Measurements from ENCODE around the gene MAZ.
"Not testable (repeated sequence)": the region's sequence is repeated elsewhere in the genome, so short reads cannot be mapped to it uniquely, and the experiment has no call there.

Gene MAZ

GRCh38 chr16:29806099-29806579, at the start of gene MAZ:
MAZ (plus strand) TSS chr16:29806529; CDS start chr16:29806702, 173 bp downstream.
- DNase-seq: no peak

- DNase-seq: no peak
Measured at GRCh38 chr16:29756654-29757053, 49.7 kb upstream of the MAZ start.

DNA sequence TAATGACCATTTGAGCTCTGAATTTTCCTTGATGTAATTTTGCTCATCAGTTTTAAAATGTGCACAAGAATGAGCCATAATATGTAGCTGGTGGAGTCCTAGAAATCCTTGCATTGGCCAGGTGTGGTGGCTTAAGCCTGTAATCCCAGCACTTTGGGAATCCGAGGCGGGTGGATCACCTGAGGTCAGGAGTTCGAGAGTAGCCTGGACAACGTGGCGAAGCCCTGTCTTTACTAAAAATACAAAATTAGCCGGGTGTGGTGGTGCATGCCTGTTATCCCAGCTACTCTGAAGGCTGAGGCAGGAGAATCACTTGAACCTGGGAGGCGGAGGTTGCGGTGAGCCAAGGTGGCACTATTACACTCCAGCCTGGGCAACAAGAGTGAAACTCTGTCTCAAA, 49.2 kb upstream of the MAZ start:
- not testable (repeated sequence) for DNase-seq

DNA sequence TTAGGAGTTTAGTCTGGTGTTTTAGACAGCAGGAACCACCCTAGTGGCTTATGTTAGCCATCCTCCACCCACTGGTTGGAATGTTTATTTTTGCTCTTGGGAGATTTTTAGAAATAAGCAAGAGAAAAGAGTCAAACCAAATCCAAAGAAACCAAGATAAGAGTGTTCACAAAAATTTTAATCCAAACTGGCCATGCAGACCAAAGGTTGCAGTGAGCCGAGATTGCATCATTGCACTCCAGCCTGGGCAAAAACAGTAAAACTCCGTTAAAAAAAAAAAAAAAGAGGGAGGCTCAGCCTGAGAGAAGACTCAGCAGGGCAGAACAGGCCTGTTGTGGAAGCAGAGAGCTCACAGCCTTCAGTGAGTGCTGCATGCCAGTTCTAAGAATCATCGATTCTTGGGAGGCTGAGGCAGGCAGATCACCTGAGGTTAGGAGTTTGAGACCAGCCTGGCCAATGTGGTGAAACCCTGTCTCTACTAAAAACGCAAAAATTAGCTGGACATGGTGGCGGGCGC, 48.3 kb upstream of the MAZ start:
- no peak for DNase-seq

- DNase-seq: no peak
Measured at GRCh38 chr16:29760567-29761279, 45.6 kb upstream of the MAZ start.

DNA sequence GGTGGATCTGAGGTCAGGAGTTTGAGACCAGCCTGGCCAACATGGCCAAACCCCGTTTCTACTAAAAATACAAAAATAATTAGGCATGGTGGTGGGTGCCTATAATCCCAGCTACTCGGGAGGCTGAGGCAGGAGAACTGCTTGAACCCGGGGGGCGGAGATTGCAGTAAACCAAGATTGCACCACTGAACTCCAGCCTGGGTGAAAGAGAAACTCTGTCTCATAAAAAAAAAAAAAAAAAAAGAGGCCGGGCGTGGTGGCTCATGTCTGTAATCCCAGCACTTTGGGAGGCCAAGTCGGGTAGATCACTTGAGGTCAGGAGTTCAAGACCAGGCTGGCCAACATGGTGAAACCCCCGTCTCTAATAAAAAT, 45.1 kb upstream of the MAZ start:
- not testable (repeated sequence) for DNase-seq

- DNase-seq: no peak
Measured at GRCh38 chr16:29761882-29762281, 44.4 kb upstream of the MAZ start.

DNA sequence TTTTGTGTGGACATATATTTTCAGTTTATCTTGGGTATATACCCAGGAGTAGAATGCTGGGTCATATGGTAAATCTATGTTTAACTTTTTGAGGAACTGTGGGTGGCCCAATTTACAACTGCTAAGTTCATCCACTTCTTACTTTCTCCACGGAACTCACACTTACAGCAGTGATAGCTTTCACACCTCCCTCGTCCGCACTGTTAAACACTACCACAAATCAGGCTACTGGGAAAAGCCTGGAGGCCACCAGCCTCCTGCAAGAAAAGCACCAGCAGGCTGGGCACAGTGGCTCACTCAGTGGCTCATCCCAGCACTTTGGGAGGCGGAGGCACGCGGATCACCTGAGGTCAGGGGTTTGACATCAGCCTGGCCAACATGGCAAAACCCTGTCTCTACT, 43.0 kb upstream of the MAZ start:
- DNase-seq: no peak

GRCh38 chr16:29765167-29766032, 40.9 kb upstream of the MAZ start:
- no peak for DNase-seq

DNA sequence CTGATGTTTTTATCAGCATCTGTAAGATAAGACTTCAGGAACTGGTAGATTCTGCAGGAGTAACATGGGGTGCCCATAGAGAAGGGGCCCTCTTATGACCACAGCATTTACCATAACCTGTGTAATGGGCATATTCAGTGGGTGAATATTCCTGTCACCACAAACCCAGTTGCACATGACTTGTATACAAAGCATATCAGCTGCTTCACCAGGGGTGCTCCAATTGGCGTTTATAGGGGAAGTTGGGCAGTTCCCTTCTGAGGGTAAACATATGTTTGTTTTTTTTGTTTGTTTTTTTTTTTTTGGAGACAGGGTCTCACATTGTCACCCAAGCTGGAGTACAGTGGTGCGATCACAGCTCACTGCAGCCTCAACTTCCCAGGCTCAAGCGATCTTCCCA, 39.8 kb upstream of the MAZ start:
- no peak for DNase-seq

DNA sequence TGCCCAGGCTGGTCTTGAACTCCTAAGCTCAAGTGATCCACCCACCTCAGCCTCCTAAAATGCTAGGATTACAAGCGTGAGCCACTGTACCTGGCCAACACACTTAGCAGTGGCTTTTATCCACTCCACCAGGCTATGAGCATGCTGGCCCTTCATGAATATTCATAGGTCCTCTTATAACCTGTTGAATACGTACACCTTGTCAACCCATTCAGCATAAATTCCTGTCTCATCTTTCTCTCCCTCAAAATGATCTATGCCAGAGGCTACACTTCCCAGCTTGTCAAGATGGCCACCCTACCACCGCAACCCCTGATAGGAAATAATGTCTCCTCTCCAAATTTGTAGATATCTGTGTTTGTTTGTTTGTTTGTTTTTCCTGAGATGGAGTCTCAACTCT, 39.3 kb upstream of the MAZ start:
- DNase-seq: no peak

GRCh38 chr16:29769507-29769906, 36.8 kb upstream of the MAZ start:
- no peak for DNase-seq

DNA sequence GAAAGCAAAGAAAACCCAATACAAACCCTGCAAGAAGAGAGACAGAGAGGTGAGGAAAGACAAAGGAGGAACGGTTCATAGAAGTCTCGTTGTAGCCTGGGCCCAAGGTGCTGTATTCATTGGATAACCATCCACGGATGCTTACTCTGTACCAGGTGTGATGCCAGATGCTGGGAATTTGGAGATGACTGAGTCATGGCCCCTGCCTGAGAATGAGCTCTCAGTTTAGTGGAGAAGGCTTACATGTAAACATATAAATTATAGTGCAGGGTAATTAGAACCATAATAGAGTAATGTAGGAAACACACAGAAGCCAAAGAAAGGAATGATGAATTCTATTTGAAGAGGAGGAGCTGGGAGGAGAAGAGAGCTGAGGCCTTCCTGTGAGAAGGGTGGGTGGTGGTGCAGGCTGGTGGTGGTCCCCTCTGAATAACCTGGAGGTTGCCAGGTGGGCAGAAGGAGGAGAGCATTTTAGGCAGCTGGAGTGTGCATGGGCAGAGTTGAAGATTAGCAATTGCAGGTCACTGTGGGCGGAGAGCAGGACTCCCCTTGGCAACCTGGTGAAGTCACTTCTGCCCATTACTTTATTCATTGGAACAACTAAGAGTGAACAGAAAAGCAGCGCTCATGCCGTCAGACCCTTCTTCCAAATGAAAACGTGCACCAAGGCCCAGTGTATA, 35.9 kb upstream of the MAZ start:
- DNase-seq: no peak

GRCh38 chr16:29772330-29772729, 34.0 kb upstream of the MAZ start:
- DNase-seq: not testable (repeated sequence)

- DNase-seq: no peak
Measured at GRCh38 chr16:29774730-29775129, 31.6 kb upstream of the MAZ start.

DNA sequence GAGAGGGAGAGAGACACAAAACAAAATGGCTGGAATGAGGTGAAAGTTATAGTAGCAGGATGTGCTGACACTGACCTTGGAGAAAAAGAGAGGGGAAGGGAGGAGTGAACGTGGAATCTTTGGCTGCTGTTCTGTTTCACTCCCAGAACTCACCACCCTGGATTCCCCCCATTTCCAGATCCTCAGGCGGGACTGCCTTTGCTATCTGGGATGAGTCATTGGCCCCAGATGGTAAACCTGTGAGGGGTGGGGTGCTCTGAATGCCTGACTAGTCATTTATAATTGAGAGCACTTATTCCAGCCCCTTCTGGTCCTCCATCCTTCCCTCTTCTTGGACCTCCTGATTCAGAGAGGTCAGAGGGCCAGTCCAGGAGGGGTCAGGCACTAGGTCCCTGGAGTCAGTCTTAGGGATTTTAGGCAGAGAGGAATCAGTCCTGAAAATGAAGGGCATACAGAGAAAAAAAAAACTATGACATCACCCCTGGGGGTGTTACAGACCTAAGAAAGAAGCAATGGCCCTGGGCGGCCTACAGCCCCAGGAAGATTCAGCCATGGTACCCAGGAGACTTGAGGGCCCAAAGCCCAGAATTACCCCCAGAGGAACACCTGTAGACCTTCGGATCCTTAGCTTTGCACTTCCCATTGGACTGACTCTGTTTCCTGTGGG, 30.5 kb upstream of the MAZ start:
- no peak for DNase-seq

DNA sequence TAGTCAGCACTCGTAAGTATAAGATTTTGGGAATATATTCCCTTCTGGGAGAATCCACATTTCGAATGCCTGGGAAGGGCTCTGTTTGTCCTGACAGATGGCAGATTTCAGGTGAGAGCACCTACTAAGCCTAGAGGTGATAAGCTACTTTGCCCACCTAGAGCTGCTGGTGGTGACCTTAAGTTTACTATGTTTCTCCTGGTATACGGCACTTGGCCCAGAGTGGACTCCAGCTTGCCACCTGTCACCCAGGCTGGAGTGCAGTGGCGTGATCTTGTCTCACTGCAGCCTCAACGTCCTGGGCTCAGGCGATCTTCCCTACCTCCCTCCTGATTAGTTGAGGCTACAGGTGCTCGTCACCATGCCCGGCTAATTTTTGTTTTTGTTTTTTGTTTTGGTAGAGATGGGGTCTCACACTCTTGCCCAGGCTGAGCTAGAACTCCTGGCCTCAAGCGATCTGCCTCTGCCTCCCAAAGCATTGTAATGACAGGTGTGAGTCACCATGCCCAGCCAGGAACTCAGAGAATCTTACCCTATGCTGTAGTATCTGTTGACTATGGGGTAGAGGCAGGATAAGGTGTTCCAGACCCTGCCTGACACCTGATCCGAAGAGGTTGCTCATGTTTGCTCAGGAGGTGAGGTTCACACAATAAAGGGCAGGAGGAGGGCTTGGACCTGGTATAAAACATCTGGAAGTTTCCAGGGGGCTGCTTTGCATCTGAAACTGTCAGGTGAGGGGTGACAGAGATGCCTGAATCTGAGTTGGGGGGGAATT, 28.6 kb upstream of the MAZ start, which contains the start of gene ZG16:
Gene ZG16, plus strand, starts transcription at position 681 of the 775 bp plus-strand sequence. CDS start 1,011 bp downstream, outside the sequence.
- DNase-seq: no peak

DNA sequence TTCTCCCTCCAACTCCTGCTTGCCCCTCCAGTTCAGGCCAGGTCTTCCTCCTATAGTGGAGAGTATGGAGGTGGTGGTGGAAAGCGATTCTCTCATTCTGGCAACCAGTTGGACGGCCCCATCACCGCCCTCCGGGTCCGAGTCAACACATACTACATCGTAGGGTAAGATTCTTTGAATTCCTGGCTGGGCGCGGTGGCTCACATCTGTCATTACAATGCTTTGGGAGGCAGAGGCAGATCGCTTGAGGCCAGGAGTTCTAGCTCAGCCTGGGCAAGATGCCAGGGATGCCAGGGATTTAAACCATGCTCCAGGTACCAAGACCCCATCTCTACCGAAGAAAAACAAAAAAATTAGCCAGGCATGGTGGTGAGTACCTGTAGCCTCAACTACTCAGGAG, 26.9 kb upstream of the MAZ start:
- DNase-seq: no peak

- DNase-seq: not testable (repeated sequence)
Measured at GRCh38 chr16:29783094-29783953, 23.0 kb upstream of the MAZ start.

DNA sequence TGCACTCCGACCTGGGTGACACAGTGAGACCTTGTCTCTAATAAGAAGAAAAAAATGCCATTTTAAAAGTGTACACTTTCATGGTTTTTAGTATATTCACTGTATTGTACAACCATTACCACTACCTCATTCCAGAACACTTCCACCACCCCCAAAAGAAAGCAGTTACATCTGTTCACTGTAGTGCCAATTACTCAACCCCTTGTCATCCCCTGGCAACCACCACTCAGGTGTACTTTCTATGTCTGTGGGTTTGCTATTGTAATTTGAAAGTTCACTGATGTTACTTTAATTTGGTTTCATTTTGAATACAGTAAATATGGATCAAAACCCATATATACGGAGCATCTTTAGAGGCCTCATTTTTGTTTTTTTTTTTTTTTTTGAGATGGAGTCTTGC, 22.2 kb upstream of the MAZ start:
- DNase-seq: no peak

Data from kidney glomerular epithelial cell (primary cell).